GM18498 (cell line): ENCODE data around the gene NR1D2.
"Not testable (repeated sequence)": the region's sequence is repeated elsewhere in the genome, so short reads cannot be mapped to it uniquely, and the experiment has no call there.

Experiments
- ATAC-seq: cut with Tn5 transposase; IDR thresholded peaks from one replicate; pipeline ENCODE4 v1.9.1; 2021; ENCODE audit warnings: mild to moderate bottlenecking, moderate library complexity; ENCODE audit not compliant: unreplicated experiment

NR1D2 gene

GRCh38 chr3:24002129-24002528 is 57.0 kb downstream of the NR1D2 start:
- ATAC-seq, result no peak

- ATAC-seq, result no peak
These were observed 58.4 kb downstream of the NR1D2 start for GRCh38 chr3:24003466-24003865.

- ATAC-seq, result peak; percentile 97
These were observed 59.3 kb downstream of the NR1D2 start for GRCh38 chr3:24004171-24004938.

GRCh38 chr3:24005669-24006068 is 60.6 kb downstream of the NR1D2 start:
- no peak for ATAC-seq

GRCh38 chr3:24010834-24011233 is 65.7 kb downstream of the NR1D2 start:
- ATAC-seq, result not testable (repeated sequence)

- peak; percentile 67 for ATAC-seq
These were observed 67.6 kb downstream of the NR1D2 start for GRCh38 chr3:24012589-24013269.

GRCh38 chr3:24017305-24017704 is 72.2 kb downstream of the NR1D2 start:
- ATAC-seq, result no peak

GRCh38 chr3:24018784-24019570 is 73.9 kb downstream of the NR1D2 start:
- ATAC-seq, result no peak

- no peak for ATAC-seq
These were observed 74.5 kb downstream of the NR1D2 start for GRCh38 chr3:24019585-24019984.

GRCh38 chr3:24020036-24020691 is 75.1 kb downstream of the NR1D2 start:
- no peak for ATAC-seq

GRCh38 chr3:24023197-24023596 is 78.1 kb downstream of the NR1D2 start:
- no peak for ATAC-seq

GRCh38 chr3:24025805-24026204 is 80.7 kb downstream of the NR1D2 start:
- ATAC-seq, result no peak

- not testable (repeated sequence) for ATAC-seq
These were observed 81.6 kb downstream of the NR1D2 start for GRCh38 chr3:24026665-24027064.

GRCh38 chr3:24027946-24028345 is 82.9 kb downstream of the NR1D2 start:
- no peak for ATAC-seq
